Left renal cortex interstitium (tissue), 4 donors: ENCODE measurements around the gene EPB41L4B. TPM values are rescaled to one million over a fixed set of nuclear protein-coding genes. Genes with fewer than 3 reads are reported as not detected.

ENCODE experiments used
- DNase-seq, 4 donors: peaks; one replicate each; pipeline ENCODE4 v3.0.0-alpha.2; 2013; ENCODE audit warnings: low read depth in 4 of 4, low spot score in 2 of 4, missing footprints in 1 of 4
- polyA plus RNA-seq, 4 donors: library from polyadenylated mRNA; unstranded; fragments of 120-200 nt; gene quantifications; one replicate each; pipeline ENCODE4 v1.2.1, GENCODE V29; 2013; ENCODE audit not compliant: insufficient read length in 4 of 4

Gene EPB41L4B
- polyA plus RNA-seq, 4 donors, result 11.8 to 20.0 (median 14.9) TPM

DNA sequence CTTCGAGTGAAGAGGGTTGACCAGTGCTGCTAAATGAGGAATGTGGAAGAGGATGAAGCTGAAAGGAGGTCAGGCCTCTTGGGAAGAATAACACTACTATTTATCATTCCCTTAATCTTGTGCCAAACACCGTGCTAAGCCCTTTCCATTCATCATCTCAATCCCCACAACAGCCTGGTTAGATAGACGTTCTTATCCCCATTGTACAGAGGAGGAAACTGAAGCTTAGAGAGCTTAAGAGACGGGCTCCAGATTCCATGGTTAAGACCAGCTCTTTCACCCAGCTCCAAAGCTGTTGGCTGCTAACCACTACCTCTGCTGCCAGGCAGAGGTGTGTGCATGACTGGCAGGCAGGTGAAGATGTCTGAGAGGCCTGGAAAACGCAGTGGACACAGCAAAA is 868 bp upstream of the EPB41L4B start:
- no peak for DNase-seq

GRCh38 chr9:109320331-109320741 is 523 bp downstream of the EPB41L4B start:
- DNase-seq, result no peak

DNA sequence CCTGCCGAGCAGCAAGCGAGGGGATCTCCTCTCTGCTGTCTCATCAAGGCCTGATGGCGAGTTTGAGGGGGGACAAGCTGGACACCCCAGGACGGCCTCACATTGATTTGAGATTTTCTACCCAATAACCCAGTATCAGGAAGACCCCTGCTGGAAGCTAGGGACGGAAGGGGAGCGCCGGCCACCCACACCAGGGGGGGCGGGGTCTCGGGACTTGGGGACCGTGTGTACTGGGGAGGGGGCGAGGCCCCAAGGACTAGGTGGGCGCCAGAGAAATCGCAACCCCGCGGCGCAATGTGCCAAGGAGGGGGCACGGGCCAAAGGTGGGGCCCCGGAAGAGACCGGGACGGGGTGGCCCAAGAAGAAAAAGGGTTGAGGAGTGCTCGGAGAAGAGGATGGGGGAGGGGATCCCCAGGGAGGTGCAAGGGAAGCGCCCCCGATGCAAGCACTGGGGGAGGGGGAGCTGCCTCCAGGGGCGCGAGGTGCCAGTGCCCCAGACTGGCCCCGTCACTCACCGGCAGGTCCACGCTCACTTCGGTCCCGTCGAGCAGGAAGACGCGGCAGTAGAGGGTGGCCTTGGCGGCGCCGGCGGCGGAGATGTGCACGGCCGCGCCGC is 1.1 kb downstream of the EPB41L4B start:
- no peak for DNase-seq

- DNase-seq, result no peak
Measured at GRCh38 chr9:109319017-109319625, 1.7 kb downstream of the EPB41L4B start.

GRCh38 chr9:109317979-109318741 is 2.7 kb downstream of the EPB41L4B start:
- DNase-seq, result no peak

DNA sequence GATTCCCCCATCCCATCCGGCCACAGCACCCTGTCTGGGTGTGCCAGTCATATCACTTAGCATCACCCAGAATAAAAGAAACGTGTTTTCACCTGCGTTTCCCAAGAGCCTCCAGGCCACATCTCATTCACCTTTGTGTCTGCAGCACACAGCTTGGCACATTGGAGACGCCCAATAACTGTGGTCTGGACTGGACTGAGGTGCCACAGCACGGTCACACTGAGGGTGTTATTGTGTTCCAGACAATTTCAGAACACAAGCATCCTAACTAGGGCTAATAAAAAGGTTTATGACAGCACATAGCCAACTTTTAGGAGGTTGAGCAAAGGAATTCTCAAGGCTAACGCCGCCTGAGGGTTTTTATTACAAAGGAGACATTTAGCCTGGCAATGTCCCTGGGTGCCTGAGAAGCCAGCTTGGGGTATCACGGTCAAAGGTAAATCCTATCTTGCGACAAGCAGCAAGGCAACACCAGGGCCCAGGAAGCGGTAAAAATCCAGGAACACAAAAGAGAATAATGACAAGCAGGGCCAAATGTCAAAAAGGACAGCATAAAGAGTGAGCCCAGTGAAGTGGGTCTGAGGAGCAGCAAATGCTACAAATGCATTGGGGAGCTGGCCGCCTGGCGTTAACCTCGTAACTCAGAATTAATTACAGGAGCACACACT is 3.4 kb downstream of the EPB41L4B start:
- DNase-seq, result no peak

GRCh38 chr9:109316207-109316640 is 4.6 kb downstream of the EPB41L4B start:
- no peak for DNase-seq

GRCh38 chr9:109315480-109316206 is 5.2 kb downstream of the EPB41L4B start:
- no peak for DNase-seq

- no peak for DNase-seq
Measured at GRCh38 chr9:109314011-109314531, 6.8 kb downstream of the EPB41L4B start.

DNA sequence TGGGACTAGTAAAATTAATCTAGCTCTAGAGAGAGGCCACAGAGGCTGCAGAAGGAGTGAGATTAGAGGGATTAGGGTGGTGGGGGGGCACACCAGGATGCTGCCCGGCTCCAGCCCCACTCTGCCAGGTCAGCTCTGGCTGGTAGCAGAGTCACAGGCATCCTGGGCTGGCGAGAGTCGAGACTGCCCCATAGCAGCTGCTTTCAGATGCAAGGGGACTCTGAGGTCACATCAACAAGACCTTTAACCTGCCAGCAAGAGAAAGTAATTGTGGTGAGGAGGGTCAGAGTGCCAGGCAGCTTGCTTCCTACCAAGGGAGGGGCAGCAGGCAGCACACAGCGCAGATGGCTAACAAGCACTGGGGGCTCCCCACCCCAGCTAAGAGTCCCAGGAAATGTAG is 7.5 kb downstream of the EPB41L4B start:
- no peak for DNase-seq

GRCh38 chr9:109312783-109313182 is 8.1 kb downstream of the EPB41L4B start:
- DNase-seq, result no peak

DNA sequence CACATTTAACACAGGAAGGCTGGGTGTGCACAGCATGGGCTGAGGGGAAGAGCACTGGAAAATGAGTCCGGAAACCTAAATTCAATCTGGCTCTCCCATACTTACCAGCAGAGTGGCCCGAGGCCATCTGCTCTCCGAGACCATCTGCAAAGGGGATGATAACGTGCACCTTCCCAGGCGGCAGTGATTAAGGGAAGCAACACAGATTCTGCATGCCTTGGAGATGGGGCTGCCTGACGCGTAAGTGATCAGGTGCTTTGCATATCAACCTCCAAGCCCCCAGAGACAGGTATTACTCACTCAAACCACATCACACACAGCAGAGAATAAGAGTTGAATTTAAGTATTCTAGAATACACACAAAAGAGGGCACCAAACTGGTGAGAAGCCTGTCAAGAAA is 9.1 kb downstream of the EPB41L4B start:
- DNase-seq, result no peak

DNA sequence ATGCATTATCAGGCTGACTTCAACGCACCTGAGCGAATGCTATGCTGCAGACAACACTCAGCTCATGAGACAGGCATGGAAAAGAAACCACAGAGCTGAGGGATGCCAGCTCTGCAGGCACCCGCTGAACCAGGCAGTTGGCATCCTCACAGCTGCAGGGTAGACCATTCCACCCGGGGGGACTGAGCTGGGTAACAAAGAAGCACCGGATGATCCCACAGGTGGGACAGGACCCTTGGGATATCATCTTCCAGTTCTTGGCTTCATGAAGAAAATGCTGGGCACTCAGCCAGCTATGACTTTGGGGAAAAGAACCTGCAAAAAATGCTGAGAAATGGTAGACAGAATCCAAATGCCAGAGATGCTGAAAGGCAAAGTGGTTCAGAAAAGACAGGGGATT is 9.6 kb downstream of the EPB41L4B start:
- no peak for DNase-seq

- DNase-seq, result no peak
Measured at GRCh38 chr9:109310486-109310901, 10.4 kb downstream of the EPB41L4B start.

- no peak for DNase-seq
Measured at GRCh38 chr9:109309282-109309681, 11.6 kb downstream of the EPB41L4B start.

- no peak for DNase-seq
Measured at GRCh38 chr9:109307380-109308240, 13.2 kb downstream of the EPB41L4B start.

GRCh38 chr9:109305801-109306200 is 15.1 kb downstream of the EPB41L4B start:
- no peak for DNase-seq

GRCh38 chr9:109304347-109304746 is 16.5 kb downstream of the EPB41L4B start:
- DNase-seq, result no peak

GRCh38 chr9:109303900-109304299 is 17.0 kb downstream of the EPB41L4B start:
- no peak for DNase-seq
